Gastroesophageal sphincter (tissue), 3 donors: ENCODE data around the gene MAIP1.

Experiments used
- CTCF ChIP-seq, 4 experiments: fragments of 200-600 bp in 2 of 4; fragments of 450-650 bp in 2 of 4; sonication (generic) in 1 of 4; IDR thresholded peaks; one replicate each; pipeline ENCODE4 v1.5.1; 2017 to 2019; ENCODE audit warnings: antibody characterized with exemption in 4 of 4, mild to moderate bottlenecking in 2 of 4, moderate library complexity in 2 of 4
- EP300 ChIP-seq: sonication (generic); formaldehyde crosslinking; IDR thresholded peaks from one replicate; pipeline ENCODE4 v1.6.1; 2017; ENCODE audit warnings: antibody characterized with exemption, mild to moderate bottlenecking
- POLR2A ChIP-seq, 2 donors: fragments of 450-650 bp; IDR thresholded peaks; one replicate each; pipeline ENCODE4 v1.6.1; 2017; ENCODE audit warnings: antibody characterized with exemption in 2 of 2, mild to moderate bottlenecking in 2 of 2, moderate library complexity in 1 of 2
- POLR2AphosphoS5 ChIP-seq: sonication (generic); formaldehyde crosslinking; IDR thresholded peaks from one replicate; pipeline ENCODE4 v1.6.1; 2017; ENCODE audit warnings: antibody characterized with exemption

- TF ChIP-seq CTCF (IDR thresholded peaks at IDR 0.05): no peak
- no peak for TF ChIP-seq POLR2A (IDR thresholded peaks at IDR 0.05)
- TF ChIP-seq EP300: no peak
- no peak for TF ChIP-seq POLR2AphosphoS5
These were observed 29.4 kb downstream of the MAIP1 start for GRCh38 chr2:199984755-199985154.
